Measurements from ENCODE around the gene STRIP1. TPM values are rescaled to one million over a fixed set of nuclear protein-coding genes. Genes with fewer than 3 reads are reported as not detected.
A peak's percentile ranks its signal among the peaks of the same experiment; 100 is the strongest.

The STRIP1 gene
- total RNA-seq, 1 donor from 2014 or later, result 40.8 TPM

- Histone ChIP-seq H3K4me3 (no peak overlapping the region), H3K27me3 (no peaks in the 10 kb centered on the region), H3K36me3 (no peaks in the 10 kb centered on the region), H3K4me1 (peaks cover 81% of the 10 kb centered on the region), H3K27ac (no peak overlapping the region), H3K9me3 (no peaks in the 10 kb centered on the region)
- intact Hi-C loops (cut with DNase I), result loop anchor here (5.0 to 10.0 kb wide), 2 partner anchors 355 to 442 kb away; partner anchors contain the start of gene GNAI3
- DNase-seq (ENCODE audit: extremely low spot score in 2 of 2), result no peak
- no peak for TF ChIP-seq POLR2AphosphoS5 (IDR thresholded peaks at IDR 0.05; ENCODE audit: insufficient read depth in 1 of 2, low read depth in 1 of 2)
- TF ChIP-seq POLR2A (IDR thresholded peaks at IDR 0.05), result no peak
- no peak for TF ChIP-seq CTCF (IDR thresholded peaks at IDR 0.05)
These were observed 44.7 kb upstream of the STRIP1 start for GRCh38 chr1:109989506-109990301.

- Histone ChIP-seq H3K27me3 (no peaks in the 10 kb centered on the region), H3K27ac (no peak overlapping the region), H3K9me3 (no peaks in the 10 kb centered on the region), H3K4me3 (no peak overlapping the region), H3K36me3 (no peaks in the 10 kb centered on the region), H3K4me1 (peaks cover 85% of the 10 kb centered on the region)
- intact Hi-C loops (cut with DNase I), result no loop called here
- no peak for TF ChIP-seq CTCF (IDR thresholded peaks at IDR 0.05)
- TF ChIP-seq POLR2A (IDR thresholded peaks at IDR 0.05), result no peak
- no peak for TF ChIP-seq POLR2AphosphoS5 (IDR thresholded peaks at IDR 0.05; ENCODE audit: insufficient read depth in 1 of 2, low read depth in 1 of 2)
- DNase-seq (ENCODE audit: extremely low spot score in 2 of 2), result no peak
These were observed 44.1 kb upstream of the STRIP1 start for GRCh38 chr1:109990302-109990653.

- H3K36me3 ChIP-seq, result no peaks in the 10 kb centered on the region
These were observed 43.0 kb upstream of the STRIP1 start for GRCh38 chr1:109991400-109991925.

GRCh38 chr1:109993885-109994284 is 40.5 kb upstream of the STRIP1 start:
- no peaks in the 10 kb centered on the region for H3K27me3 ChIP-seq
- DNase-seq (ENCODE audit: extremely low spot score in 2 of 2), result no peak
- H3K4me1 ChIP-seq, result peaks cover 67% of the 10 kb centered on the region
- H3K4me3 ChIP-seq, result no peak overlapping the region
- no peaks in the 10 kb centered on the region for H3K36me3 ChIP-seq
- TF ChIP-seq POLR2A (IDR thresholded peaks at IDR 0.05), result no peak
- TF ChIP-seq POLR2AphosphoS5 (IDR thresholded peaks at IDR 0.05; ENCODE audit: insufficient read depth in 1 of 2, low read depth in 1 of 2), result no peak
- TF ChIP-seq CTCF (IDR thresholded peaks at IDR 0.05), result no peak
- H3K9me3 ChIP-seq, result no peaks in the 10 kb centered on the region
- peak overlapping the region; percentile 0 for H3K27ac ChIP-seq
- intact Hi-C loops (cut with DNase I), result no loop called here

More at GRCh38 chr1:109991400-109991925, 43.0 kb upstream of the STRIP1 start:
- intact Hi-C loops (cut with DNase I), result no loop called here
- DNase-seq (ENCODE audit: extremely low spot score in 2 of 2), result no peak
- Histone ChIP-seq H3K4me1 (peaks cover 79% of the 10 kb centered on the region), H3K4me3 (no peak overlapping the region), H3K27me3 (no peaks in the 10 kb centered on the region), H3K9me3 (no peaks in the 10 kb centered on the region), H3K27ac (no peak overlapping the region)
- no peak for TF ChIP-seq CTCF (IDR thresholded peaks at IDR 0.05)
- TF ChIP-seq POLR2A (IDR thresholded peaks at IDR 0.05), result no peak
- no peak for TF ChIP-seq POLR2AphosphoS5 (IDR thresholded peaks at IDR 0.05; ENCODE audit: insufficient read depth in 1 of 2, low read depth in 1 of 2)

- Histone ChIP-seq H3K4me1 (peaks cover 63% of the 10 kb centered on the region), H3K27ac (no peak overlapping the region)
These were observed 39.8 kb upstream of the STRIP1 start for GRCh38 chr1:109994654-109995053.

More at GRCh38 chr1:109994654-109995053, 39.8 kb upstream of the STRIP1 start:
- DNase-seq (ENCODE audit: extremely low spot score in 2 of 2), result no peak
- H3K27me3 ChIP-seq, result no peaks in the 10 kb centered on the region
- TF ChIP-seq POLR2AphosphoS5 (IDR thresholded peaks at IDR 0.05; ENCODE audit: insufficient read depth in 1 of 2, low read depth in 1 of 2), result no peak
- no peak for TF ChIP-seq CTCF (IDR thresholded peaks at IDR 0.05)
- TF ChIP-seq POLR2A (IDR thresholded peaks at IDR 0.05), result no peak
- H3K4me3 ChIP-seq, result no peak overlapping the region
- intact Hi-C loops (cut with DNase I), result no loop called here
- H3K36me3 ChIP-seq, result no peaks in the 10 kb centered on the region
- H3K9me3 ChIP-seq, result no peaks in the 10 kb centered on the region

Measured in vagina (tissue), 2 donors.